Measurements from ENCODE around the gene HDAC4.

HDAC4 gene

GRCh38 chr2:239160226-239161143 is 240.3 kb downstream of the HDAC4 start:
- DNase-seq: peak; percentile 39

DNA sequence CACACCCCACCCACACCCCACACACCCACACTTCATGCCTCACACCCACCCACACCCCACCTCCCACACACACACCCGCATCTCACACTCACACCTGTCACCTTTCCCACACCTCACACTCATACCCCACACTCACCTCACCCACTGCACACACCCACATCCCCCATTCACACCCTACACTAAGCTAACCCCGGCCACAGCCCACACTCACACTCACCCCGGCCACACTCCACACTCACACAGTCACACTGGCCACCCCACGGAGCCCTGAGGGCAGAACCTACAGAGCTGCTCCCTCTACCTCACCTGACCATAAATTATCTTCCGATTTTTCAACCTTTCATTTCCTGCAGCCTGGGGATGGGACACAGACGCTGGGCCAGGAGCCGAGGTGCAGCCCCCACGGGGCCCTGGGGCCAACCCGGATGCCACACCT is 241.3 kb downstream of the HDAC4 start:
- DNase-seq: peak; percentile 32

DNA sequence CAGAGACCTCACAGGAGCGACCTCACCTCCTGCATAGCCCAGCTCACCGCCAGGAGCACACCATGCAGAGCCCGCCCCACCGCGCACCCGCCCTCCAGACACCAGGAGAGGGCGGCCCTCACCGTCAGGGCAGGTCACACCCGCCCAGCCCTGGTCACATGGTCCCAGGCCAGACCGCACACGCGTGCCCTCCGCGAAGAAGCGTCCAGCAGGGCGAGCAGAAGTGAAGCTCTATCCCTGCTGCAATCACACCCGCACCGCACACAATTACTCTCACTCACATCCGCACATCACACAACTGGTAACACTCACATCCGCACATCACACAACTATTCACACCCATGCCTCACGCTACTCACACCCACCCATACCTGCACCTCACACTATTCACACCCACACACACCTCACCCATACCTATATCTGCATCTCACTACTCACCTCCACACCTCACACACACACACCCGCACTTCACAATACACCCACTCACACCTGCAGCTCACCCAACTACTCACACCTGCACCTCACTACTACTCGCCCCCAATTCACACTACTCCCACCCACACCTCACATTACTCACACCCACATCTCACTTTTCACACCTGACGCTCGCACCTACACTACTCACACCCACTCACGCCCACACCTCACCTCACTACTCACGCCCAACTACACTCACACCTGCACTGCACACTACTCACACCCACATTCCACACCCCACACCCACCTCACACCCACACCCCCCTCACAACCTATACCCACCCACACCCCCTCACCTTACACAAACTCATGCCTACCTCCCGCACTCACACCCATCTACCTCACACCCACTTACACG is 242.0 kb downstream of the HDAC4 start:
- DNase-seq: peak; percentile 47

- DNase-seq: peak; percentile 72
Observed at GRCh38 chr2:239157771-239158170, 243.0 kb downstream of the HDAC4 start.

DNA sequence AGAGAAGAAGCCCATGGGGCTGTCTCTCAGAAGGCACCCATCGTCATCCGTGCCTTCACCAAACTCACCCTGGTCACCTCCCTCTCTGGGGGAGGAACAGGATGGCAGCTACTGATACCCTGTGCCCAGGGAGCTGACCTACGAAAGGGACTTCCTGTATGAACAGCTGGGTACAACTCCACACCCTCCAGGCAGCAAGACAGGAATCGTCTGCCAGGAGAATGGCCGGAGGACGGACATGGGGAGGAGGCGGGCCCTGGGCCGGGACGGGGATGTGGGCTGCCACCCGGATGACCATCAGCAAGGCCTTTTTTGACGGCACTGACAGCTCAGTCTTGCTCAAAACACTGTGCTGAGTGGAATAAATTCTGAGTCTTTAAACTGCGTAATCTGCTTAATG is 243.6 kb downstream of the HDAC4 start:
- DNase-seq: peak; percentile 40

GRCh38 chr2:239156516-239157265 is 244.1 kb downstream of the HDAC4 start:
- DNase-seq: peak; percentile 29

GRCh38 chr2:239155806-239156480 is 244.9 kb downstream of the HDAC4 start:
- no peak for DNase-seq

GRCh38 chr2:239154971-239155805 is 245.6 kb downstream of the HDAC4 start:
- DNase-seq: peak; percentile 47

GRCh38 chr2:239153806-239154591 is 246.8 kb downstream of the HDAC4 start:
- DNase-seq: peak; percentile 35

- peak; percentile 33 for DNase-seq
Observed at GRCh38 chr2:239152916-239153305, 247.9 kb downstream of the HDAC4 start.

DNA sequence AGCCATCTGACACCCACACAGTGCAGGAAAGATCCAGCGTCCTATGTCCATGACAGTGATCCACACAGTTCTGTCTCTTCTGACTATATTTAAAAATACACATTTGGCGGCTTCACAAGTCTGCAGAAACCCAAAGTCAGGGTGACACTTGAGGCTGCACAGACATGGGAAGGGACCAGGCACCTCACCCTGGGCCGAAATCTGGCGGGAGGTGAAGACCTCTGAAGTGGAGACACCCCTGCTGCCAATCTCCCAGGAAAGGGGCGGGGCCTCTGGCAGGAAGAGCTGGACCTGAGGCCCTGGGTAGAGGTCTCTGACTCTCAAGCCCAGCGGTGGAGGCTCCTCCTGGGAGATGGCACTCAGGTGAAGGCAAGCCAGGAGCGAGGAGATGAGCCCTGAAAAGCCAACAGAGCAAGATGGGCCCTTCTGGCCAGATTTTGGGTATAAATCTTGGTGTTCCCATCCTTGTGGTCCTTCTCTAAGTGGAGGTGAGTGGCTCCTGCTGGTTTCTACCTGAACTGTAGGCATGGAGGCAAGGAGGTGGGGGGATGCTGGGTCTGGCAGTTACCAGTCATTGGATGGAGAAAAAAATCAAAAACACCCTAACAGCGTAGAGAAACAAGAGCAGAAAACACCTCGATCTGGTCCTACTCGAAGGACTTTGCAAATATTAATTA is 248.4 kb downstream of the HDAC4 start:
- peak; percentile 29 for DNase-seq

DNA sequence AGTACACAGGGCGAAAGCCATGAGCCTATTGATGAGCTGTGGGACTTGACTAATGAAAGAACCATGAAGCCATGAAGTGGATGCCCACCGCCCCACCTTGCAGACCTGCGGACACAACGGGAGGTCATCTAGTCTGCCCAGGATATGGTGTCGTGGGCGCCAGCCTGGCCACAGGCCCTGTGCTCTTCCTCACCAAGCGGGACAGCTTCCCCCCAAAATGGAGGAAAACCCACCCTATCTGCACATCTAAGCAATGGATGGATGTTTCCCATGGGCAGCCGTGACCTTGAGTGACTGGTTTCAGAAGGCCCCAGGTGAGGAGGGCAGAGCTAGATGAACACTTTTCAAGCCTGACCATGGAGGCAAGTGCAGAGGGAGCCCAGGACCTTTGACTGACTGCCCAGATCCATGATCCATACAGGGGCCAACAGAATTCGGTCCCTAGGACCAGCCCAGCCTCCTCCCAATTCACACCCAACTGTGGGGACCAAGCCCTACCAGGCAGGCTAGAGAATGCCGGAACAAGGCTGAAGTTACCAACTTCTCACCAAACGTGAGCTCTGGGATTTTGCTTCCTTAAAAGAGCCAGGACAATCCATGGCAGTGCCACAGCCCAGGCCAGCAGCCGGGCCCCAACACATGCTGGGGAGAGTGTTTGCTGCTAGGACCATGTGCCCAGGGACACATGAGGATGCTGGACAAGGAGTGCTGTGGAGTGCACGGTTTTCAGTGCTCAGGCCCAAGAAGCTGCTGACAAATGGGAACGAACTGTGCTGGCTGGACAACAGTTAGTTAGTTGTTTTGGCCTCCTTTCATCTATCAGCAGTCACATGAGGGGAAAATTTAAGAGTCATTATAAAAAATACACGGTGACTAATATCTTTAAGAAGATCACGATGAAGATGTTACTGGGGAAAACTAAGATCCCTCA is 249.4 kb downstream of the HDAC4 start:
- DNase-seq: peak; percentile 40

DNA sequence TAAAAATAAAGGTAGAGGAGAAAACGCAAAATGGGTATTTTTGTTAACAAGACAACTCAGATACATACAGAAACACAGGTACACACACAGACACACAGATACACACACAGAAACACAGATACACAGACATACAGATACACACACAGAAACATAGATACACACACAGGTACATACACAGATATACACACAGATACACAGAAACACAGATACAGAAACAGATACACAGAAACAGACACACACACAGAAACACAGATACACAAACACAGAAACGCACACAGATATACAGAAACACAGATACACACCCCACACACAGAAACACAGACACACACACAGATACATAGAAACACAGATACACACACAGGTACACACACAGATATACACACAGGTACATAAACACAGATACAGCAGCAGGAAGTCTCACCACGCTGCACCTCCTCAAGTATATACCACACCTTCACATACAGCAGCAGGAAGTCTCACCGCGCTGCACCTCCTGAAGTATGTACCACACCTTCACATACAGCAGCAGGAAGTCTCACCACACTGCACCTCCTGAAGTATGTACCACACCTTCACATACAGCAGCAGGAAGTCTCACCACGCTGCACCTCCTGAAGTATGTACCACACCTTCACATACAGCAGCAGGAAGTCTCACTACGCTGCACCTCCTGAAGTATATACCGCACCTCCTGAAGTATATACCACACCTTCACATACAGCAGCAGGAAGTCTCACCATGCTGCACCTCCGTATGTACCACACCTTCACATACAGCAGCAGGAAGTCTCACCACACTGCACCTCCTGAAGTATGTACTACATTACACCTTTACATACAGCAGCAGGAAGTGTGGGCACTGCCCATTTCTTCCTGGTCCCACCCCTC is 250.5 kb downstream of the HDAC4 start:
- peak; percentile 23 for DNase-seq

- peak; percentile 26 for DNase-seq
Observed at GRCh38 chr2:239149501-239149900, 251.3 kb downstream of the HDAC4 start.

GRCh38 chr2:239148495-239149200 is 252.2 kb downstream of the HDAC4 start:
- peak; percentile 41 for DNase-seq

GRCh38 chr2:239147376-239147775 is 253.4 kb downstream of the HDAC4 start:
- DNase-seq: no peak

DNA sequence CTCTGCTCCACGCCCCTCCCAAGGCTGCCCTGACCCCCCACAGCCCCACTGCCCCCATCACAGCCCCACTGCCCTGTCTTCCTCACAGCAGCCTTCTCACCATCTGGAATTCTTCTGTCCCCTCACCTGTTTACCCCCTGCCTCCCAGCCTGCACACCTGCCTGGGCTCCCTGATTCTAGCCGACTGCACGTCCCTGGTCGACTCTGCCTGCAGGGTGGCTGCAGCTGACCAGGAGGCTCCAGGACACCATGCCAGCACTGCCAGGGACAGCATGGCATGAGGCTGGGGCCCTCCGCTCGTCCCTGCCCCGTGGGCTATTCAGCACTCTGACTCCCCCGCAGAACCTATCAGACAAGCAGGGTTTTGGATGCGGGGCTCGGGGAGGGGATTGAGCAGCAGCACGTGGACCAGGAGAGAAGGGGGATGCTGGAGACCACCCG is 254.1 kb downstream of the HDAC4 start:
- no peak for DNase-seq
